Small intestine (tissue), 7 donors: Measurements from ENCODE around the gene VAMP4. TPM values are rescaled to one million over a fixed set of nuclear protein-coding genes. Genes with fewer than 3 reads are reported as not detected.

Experiments used
- DNase-seq, 2 donors: peaks; one replicate each; pipeline versions ENCODE4 v3.0.0 to v3.0.0-alpha.2; 2013
- FAIRE-seq: peaks from 2 replicates; lab custom pipeline; 2012; peaks lifted over from hg19 to GRCh38; lab: Jason Lieb, UNC
- H3K27ac ChIP-seq, 3 donors: one replicate each; pipeline ENCODE4 v1.5.1; 2013; ENCODE audit warnings: low read length in 2 of 3, mild to moderate bottlenecking in 2 of 3, control low read depth in 1 of 3, inconsistent platforms in 1 of 3, low read depth in 1 of 3, moderate library complexity in 1 of 3
- H3K27me3 ChIP-seq, 3 donors: one replicate each; pipeline ENCODE4 v1.6.1; 2013; ENCODE audit warnings: low read length in 3 of 3, inconsistent platforms in 1 of 3; ENCODE audit not compliant: control insufficient read depth in 3 of 3, insufficient read depth in 3 of 3
- H3K36me3 ChIP-seq, 3 donors: one replicate each; pipeline ENCODE4 v1.6.1; 2013; ENCODE audit warnings: low read length in 3 of 3, inconsistent platforms in 1 of 3, low read depth in 1 of 3, mild to moderate bottlenecking in 1 of 3, moderate library complexity in 1 of 3; ENCODE audit not compliant: control insufficient read depth in 3 of 3, insufficient read depth in 2 of 3
- H3K4me1 ChIP-seq, 3 donors: one replicate each; pipeline ENCODE4 v1.6.1; 2013; ENCODE audit warnings: low read length in 2 of 3, inconsistent platforms in 1 of 3, low read depth in 1 of 3, mild to moderate bottlenecking in 1 of 3, moderate library complexity in 1 of 3; ENCODE audit not compliant: control insufficient read depth in 3 of 3, insufficient read depth in 2 of 3
- H3K4me3 ChIP-seq, 3 donors: one replicate each; pipeline ENCODE4 v1.5.1; 2013; ENCODE audit warnings: low read length in 3 of 3, control low read depth in 1 of 3, inconsistent platforms in 1 of 3, low read depth in 1 of 3, mild to moderate bottlenecking in 1 of 3, moderate library complexity in 1 of 3
- H3K9me3 ChIP-seq, 2 donors: one replicate each; pipeline ENCODE4 v1.6.1; 2013; ENCODE audit warnings: low read depth in 1 of 2, low read length in 1 of 2; ENCODE audit not compliant: control insufficient read depth in 2 of 2, insufficient read depth in 1 of 2
- WGBS, 3 donors: extraction: QIAGEN DNeasy Blood & Tissue Kit; methylation state at CpG; one replicate each; pipeline ENCODE4 v1.1.7; 2013; 5-methylcytosine and 5-hydroxymethylcytosine counted together
- polyA plus RNA-seq, 4 donors: library from polyadenylated mRNA; stranded (reverse) in 3 of 4; unstranded in 1 of 4; fragments of 200-250 nt in 3 of 4; fragments of 120-200 nt in 1 of 4; gene quantifications; one replicate each; pipeline versions ENCODE4 v1.2.1 to v1.2.3, GENCODE V29; 2013
- donor health status: healthy with polysubstance abuse.
- donor health status: control.
- donor health status: control.
- donor health status: Bipolar disorder and iron deficiency.
- donor health status: healthy.

Gene VAMP4
- polyA plus RNA-seq, 4 donors = 5.2 to 9.7 (median 8.1) TPM

GRCh38 chr1:171783816-171784530 is 42.1 kb upstream of the VAMP4 start:
- Histone ChIP-seq H3K9me3 (no peaks in the 10 kb centered on the region), H3K4me3 (no peak overlapping the region), H3K27ac (no peak overlapping the region), H3K4me1 (peaks cover 0 to 6% (median 1%) of the 10 kb centered on the region in 3 donors), H3K36me3 (peaks cover 8 to 38% (median 21%) of the 10 kb centered on the region in 3 donors), H3K27me3 (no peaks in the 10 kb centered on the region)
- FAIRE-seq (no peak), DNase-seq (no peak)
- 95% methylated on average over 24 to 25 of the region's 25 CpGs for WGBS, 3 donors

GRCh38 chr1:171781176-171781875 is 39.5 kb upstream of the VAMP4 start, which contains the start of gene METTL13:
METTL13 (plus strand) TSS chr1:171781660; CDS start chr1:171781968, 308 bp downstream.
- no peaks in the 10 kb centered on the region for H3K27me3 ChIP-seq
- H3K9me3 ChIP-seq = no peaks in the 10 kb centered on the region
- peak; percentile 15 for FAIRE-seq
- H3K4me3 ChIP-seq = peak within 1 kb of the TSS; percentile 71 to 76 (median 73)
- peaks cover 0 to 19% (median 11%) of the 10 kb centered on the region in 3 donors for H3K36me3 ChIP-seq
- DNase-seq = peak; percentile 99
- peaks cover 0 to 6% (median 1%) of the 10 kb centered on the region in 3 donors for H3K4me1 ChIP-seq
- peak within 1 kb of the TSS; percentile 78 to 92 (median 89) for H3K27ac ChIP-seq
- WGBS, 3 donors = 0% methylated on average over 55 to 57 of the region's 57 CpGs

- Histone ChIP-seq H3K4me1 (peaks cover 0 to 6% (median 1%) of the 10 kb centered on the region in 3 donors), H3K27me3 (peaks cover 0 to 2% (median 0%) of the 10 kb centered on the region in 3 donors), H3K36me3 (peaks cover 0 to 13% (median 6%) of the 10 kb centered on the region in 3 donors), H3K9me3 (no peaks in the 10 kb centered on the region), H3K4me3 (peak overlapping the region in 2 of 3 donors; percentile 40 to 45), H3K27ac (peak overlapping the region; percentile 77 to 92 (median 89))
- FAIRE-seq = no peak
- DNase-seq = no peak
- WGBS, 3 donors = 42 to 46% (median 44%) methylated on average over 11 of the region's 11 CpGs
Measured at GRCh38 chr1:171780583-171781175, 38.8 kb upstream of the VAMP4 start.

- H3K27ac ChIP-seq = no peak overlapping the region
- WGBS, 3 donors = 88 to 99% (median 94%) methylated on average over 2 of the region's 2 CpGs
- no peak for FAIRE-seq
- H3K36me3 ChIP-seq = no peaks in the 10 kb centered on the region
- H3K4me1 ChIP-seq = no peaks in the 10 kb centered on the region
- no peaks in the 10 kb centered on the region for H3K9me3 ChIP-seq
- H3K4me3 ChIP-seq = no peak overlapping the region
- H3K27me3 ChIP-seq = peaks cover 0 to 2% (median 0%) of the 10 kb centered on the region in 3 donors
- DNase-seq = no peak
Measured at GRCh38 chr1:171772312-171772711, 30.4 kb upstream of the VAMP4 start.

GRCh38 chr1:171769754-171770153 is 27.9 kb upstream of the VAMP4 start:
- WGBS, 3 donors = 79 to 92% (median 84%) methylated on average over 1 of the region's 1 CpG

GRCh38 chr1:171769171-171769570 is 27.3 kb upstream of the VAMP4 start:
- Histone ChIP-seq H3K4me1 (no peaks in the 10 kb centered on the region), H3K9me3 (no peaks in the 10 kb centered on the region), H3K4me3 (no peak overlapping the region), H3K27ac (no peak overlapping the region), H3K27me3 (no peaks in the 10 kb centered on the region), H3K36me3 (no peaks in the 10 kb centered on the region)
- DNase-seq (no peak), FAIRE-seq (no peak)
- 63 to 88% (median 81%) methylated on average over 3 of the region's 3 CpGs for WGBS, 3 donors

More at GRCh38 chr1:171769754-171770153, 27.9 kb upstream of the VAMP4 start:
- DNase-seq = no peak
- Histone ChIP-seq H3K27ac (no peak overlapping the region), H3K27me3 (no peaks in the 10 kb centered on the region), H3K36me3 (no peaks in the 10 kb centered on the region), H3K4me3 (no peak overlapping the region), H3K9me3 (no peaks in the 10 kb centered on the region), H3K4me1 (no peaks in the 10 kb centered on the region)
- no peak for FAIRE-seq

GRCh38 chr1:171763764-171764163 is 21.9 kb upstream of the VAMP4 start:
- no peak overlapping the region for H3K27ac ChIP-seq
- no peak overlapping the region for H3K4me3 ChIP-seq
- H3K27me3 ChIP-seq = peaks cover 0 to 3% (median 0%) of the 10 kb centered on the region in 3 donors
- WGBS, 3 donors = 73 to 88% (median 87%) methylated on average over 6 of the region's 6 CpGs
- H3K4me1 ChIP-seq = no peaks in the 10 kb centered on the region
- H3K9me3 ChIP-seq = no peaks in the 10 kb centered on the region
- DNase-seq (no peak), FAIRE-seq (no peak)
- H3K36me3 ChIP-seq = no peaks in the 10 kb centered on the region

GRCh38 chr1:171762143-171762563 is 20.3 kb upstream of the VAMP4 start:
- DNase-seq = no peak

More at GRCh38 chr1:171762143-171762563, 20.3 kb upstream of the VAMP4 start:
- no peak overlapping the region for H3K4me3 ChIP-seq
- 78 to 85% (median 81%) methylated on average over 6 of the region's 6 CpGs for WGBS, 3 donors
- no peaks in the 10 kb centered on the region for H3K4me1 ChIP-seq
- no peak overlapping the region for H3K27ac ChIP-seq
- peaks cover 0 to 3% (median 1%) of the 10 kb centered on the region in 3 donors for H3K27me3 ChIP-seq
- no peaks in the 10 kb centered on the region for H3K36me3 ChIP-seq
- peaks cover 0 to 2% of the 10 kb centered on the region in 2 donors for H3K9me3 ChIP-seq
- FAIRE-seq = no peak
